SW 1271 (cell line): ENCODE measurements around the gene WDR87.
"Not testable (repeated sequence)": the region's sequence is repeated elsewhere in the genome, so short reads cannot be mapped to it uniquely, and the experiment has no call there.

Experiments
- DNase-seq, 2 experiments: peaks; one replicate each; lab custom pipeline; 2025; lab: John Stamatoyannopoulos, UW

The WDR87 gene

DNA sequence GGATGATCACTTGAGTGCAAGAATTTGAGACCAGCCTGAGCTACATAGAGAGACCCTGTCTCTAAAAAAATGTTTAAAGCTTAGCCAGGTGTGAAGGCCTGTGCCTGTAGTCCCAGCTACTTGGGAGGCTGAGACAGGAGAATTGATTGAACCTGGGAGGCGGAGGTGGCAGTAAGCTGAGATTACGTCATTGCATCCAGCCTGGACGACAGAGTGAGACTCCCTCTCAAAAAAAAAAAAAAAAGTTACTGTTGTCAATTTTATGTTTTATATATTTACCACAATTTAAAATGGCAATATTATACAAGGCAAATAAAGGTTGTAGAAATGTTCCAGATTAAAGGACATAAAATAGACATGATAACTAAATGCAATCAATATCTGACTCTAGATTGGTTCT is 29.2 kb downstream of the WDR87 start:
- DNase-seq, result no peak

DNA sequence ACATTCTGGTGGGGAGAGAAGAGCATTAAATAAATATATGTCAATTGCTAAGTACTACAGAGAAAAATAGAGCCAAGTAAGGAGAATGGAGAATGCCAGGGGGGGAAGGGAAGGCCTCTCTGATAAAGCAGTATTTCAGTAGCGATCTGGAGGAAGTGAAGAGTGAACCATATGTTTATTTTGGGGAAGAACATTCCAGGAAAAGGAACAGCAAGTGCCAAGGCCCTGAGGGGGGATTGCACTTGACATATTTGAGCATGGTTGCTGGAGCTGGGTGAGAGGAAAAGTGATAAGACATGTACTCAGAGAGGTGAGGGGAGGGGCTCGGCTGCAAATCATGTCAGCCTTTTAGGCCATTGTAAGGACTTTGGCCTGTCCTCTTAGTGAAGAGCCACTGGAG is 30.4 kb downstream of the WDR87 start:
- DNase-seq, result no peak

DNA sequence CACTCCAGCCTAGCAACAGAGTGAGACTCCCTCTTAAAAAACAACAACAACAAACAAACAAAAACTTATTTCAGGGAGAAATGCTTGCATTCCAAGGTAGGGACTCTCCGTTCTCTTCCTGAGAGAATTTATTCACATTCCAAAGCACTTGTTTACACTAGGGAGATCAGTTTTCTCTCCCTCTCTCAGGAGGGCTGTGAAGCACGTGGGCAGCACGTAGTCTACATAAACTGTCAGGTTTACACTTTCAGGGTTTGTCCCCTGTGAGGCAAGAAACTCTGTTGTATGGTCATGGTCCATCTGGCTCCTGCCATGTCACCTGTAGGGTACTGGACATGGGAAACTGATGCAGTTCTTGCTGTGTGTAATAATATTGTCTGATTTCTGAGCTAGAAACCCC is 31.6 kb downstream of the WDR87 start:
- DNase-seq, result no peak

DNA sequence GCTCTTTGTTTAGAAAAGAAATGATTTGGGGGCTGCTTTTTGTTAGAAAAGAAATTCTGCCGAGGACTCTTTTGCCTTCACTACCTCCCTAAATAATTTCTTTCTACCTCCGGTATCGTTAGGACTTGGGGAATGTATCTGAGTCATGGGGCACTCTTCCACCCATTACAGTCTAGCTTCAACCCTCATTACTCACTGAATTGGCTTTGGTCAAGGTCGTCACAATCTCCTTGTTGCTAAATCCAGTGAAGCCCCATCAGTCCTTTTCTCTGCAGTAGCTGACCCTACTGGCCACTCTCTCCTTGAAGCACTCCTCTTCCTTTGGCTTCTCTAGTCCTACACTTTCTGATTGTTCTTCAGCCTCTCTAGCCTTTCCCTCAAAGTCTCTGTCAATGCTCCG is 34.0 kb downstream of the WDR87 start:
- DNase-seq, result no peak

DNA sequence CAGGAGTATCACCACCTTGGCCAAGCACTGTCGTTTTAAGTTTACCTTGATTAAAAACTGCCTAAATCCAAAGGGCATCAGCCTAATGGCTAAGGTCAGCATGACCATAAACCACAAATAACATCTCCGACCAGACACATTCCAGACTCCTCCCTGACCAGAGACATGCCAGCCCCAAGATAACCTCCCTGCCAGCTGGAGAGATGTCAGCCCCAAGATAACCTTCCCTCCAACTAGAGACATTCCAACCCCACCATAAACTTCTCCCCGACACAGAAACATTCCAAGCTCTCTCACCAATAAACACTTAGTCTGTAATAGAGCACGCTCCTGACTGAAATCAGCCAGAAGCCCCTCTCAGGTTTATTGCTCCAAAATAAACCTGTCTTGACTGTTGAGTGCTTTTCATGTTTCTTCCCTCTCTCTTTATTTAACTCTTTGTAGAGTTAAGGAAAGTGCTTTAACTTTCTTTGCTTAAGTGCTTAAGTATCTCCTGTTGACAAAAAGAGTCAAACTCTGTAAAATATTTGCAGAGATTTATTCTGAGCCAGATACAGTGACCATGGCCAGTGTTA is 36.5 kb downstream of the WDR87 start:
- DNase-seq, result no peak

DNA sequence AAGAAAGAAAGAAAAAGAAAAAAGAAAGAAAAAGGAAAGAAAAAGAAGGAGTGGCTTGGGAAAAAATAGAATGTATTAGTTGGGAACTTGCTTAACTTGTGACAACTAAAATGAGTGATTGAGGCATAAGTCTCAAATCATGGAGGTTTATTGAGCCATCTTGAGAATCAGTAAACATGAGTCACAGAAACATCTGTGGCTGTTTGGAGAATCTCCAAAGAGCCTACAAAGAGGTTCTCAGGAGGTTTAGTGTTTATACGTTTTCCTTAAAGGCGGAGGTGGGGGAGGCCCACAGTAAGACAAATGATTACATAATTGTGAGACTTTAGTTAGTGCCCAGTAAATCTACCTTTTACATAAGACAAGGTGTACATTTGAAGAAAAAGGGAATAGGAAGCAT is 38.6 kb downstream of the WDR87 start:
- no peak for DNase-seq

DNA sequence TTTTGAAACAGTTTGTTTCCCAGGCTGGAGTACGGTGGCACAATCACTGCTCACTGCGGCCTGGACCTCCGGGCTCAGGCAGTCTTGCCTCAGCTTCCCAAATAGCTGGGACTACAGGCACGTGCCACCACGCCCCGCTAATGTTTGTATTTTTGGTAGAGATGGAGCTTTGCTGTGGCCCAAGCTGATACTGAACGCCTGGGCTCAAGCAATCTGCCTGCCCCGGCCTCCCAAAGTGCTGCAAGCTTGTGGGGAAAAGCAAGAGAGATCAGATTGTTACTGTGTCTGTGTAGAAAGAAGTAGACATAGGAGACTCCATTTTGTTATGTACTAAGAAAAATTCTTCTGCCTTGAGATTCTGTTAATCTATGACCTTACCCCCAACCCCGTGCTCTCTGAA is 40.5 kb downstream of the WDR87 start:
- not testable (repeated sequence) for DNase-seq

DNA sequence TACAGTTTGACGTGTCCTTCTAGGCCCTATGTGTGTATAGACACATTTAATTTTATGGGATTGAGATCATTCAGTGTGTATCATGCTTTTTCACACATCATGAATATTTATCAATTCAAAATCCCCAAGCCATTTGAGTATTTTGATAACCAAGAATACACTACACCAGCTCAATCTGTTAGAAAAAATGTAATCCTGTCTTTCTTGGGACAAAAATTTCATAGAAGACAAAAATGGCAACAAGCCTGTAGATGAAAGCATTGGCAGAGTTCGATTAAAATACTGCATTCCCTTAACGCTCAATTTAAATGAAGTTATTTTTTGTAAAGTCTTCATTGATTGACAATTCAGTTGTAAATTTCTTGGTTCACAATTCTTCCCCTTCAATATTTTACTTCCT is 41.9 kb downstream of the WDR87 start:
- DNase-seq, result no peak

DNA sequence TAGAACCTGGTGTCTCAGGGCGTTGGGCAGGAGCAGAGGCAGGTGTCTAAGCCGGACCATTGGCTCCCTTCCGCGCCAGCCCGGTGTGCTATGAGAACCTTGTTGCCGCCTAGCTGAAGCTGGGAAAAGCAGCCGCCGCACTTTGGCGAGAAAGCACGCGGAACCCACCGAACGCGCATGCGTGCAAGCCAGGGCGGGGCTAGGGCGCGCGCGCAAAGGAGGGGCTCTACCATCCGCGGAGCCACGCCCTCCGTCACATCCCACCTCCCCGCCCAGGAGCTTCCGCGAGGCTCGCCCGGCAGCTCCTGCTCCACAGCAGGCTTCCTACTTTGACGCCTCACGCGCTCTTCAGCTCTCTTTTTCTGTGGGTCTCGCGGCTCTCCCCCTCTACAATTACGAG is 51.3 kb downstream of the WDR87 start:
- DNase-seq, result peak in 1 of 2 experiments; percentile 14

DNA sequence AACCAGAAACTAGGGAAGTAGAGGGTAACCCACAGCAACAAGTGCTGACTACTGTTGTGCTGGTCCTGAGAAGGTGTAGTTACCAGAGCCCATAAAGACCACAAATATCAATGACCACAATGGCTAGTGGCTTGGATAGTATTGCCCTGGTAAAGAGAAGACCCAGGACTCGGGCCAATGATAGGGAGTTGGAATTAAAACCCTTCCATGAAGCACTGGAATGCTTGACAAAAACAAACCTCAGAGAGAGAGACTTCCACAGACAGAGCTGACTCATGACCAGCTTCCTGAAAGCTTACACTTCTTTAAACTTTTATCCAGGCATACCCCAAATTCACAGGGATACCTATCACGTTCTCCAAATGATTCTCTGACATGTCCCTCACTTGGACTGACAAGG is 60.5 kb downstream of the WDR87 start:
- no peak for DNase-seq
